A673 (cell line): ENCODE data around the gene ARFIP1.

ENCODE experiments used
- EZH2 ChIP-seq: fragments of 200-600 bp; sonication (generic); IDR thresholded peaks from 2 replicates; pipeline ENCODE4 v1.6.1; 2017; ENCODE audit warnings: borderline replicate concordance, low read depth, mild to moderate bottlenecking, mixed read lengths, antibody characterized with exemption, low read length; ENCODE audit not compliant: poor library complexity, severe bottlenecking
- TF ChIP-seq, protein P1 (sequence below): fragments of 300-800, 200-600 bp; sonication (generic); conservative IDR thresholded peaks from 2 replicates; pipeline ENCODE4 v1.5.1; 2017; ENCODE audit warnings: low read depth, mild to moderate bottlenecking, antibody characterized with exemption, low read length, moderate library complexity, mixed read lengths

DNA sequence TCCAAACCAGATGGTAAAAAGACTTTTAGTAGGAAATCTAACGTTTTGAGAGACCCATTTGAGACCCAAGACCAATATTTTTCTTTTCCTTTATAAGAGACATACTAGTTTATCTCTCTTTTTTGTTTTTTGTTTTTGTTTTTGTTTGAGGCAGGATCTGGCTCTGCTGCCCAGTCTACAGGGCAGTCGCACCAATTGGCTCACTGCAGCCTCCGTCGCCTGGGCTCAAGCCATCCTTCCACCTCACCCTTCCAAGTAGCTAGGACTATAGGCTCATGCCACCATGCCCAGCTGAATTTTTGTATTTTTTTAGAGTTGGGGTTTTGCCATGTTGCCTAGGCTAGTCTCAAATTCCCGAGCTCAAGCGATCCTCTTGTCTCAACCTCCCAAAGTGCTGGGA is 79.2 kb downstream of the ARFIP1 start:
- TF ChIP-seq, protein P1, sequence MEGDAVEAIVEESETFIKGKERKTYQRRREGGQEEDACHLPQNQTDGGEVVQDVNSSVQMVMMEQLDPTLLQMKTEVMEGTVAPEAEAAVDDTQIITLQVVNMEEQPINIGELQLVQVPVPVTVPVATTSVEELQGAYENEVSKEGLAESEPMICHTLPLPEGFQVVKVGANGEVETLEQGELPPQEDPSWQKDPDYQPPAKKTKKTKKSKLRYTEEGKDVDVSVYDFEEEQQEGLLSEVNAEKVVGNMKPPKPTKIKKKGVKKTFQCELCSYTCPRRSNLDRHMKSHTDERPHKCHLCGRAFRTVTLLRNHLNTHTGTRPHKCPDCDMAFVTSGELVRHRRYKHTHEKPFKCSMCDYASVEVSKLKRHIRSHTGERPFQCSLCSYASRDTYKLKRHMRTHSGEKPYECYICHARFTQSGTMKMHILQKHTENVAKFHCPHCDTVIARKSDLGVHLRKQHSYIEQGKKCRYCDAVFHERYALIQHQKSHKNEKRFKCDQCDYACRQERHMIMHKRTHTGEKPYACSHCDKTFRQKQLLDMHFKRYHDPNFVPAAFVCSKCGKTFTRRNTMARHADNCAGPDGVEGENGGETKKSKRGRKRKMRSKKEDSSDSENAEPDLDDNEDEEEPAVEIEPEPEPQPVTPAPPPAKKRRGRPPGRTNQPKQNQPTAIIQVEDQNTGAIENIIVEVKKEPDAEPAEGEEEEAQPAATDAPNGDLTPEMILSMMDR = no peak
- TF ChIP-seq EZH2 = no peak
